Liver (tissue), 9 donors: ENCODE data around the gene IKBKE. TPM values are rescaled to one million over a fixed set of nuclear protein-coding genes. Genes with fewer than 3 reads are reported as not detected.

ENCODE experiments used
- DNase-seq: peaks from one replicate; pipeline ENCODE4 v3.0.0-alpha.2; 2017; ENCODE audit warnings: low spot score
- H3K27ac ChIP-seq, 2 donors: one replicate each; pipeline ENCODE4 v1.7.0; 2013; ENCODE audit warnings: inconsistent platforms in 2 of 2, low read length in 2 of 2, control low read depth in 1 of 2, low read depth in 1 of 2, mild to moderate bottlenecking in 1 of 2
- H3K27me3 ChIP-seq, 4 donors: one replicate each; pipeline versions ENCODE4 v1.6.1 to v1.7.0; 2013; ENCODE audit warnings: low read length in 3 of 4, inconsistent platforms in 1 of 4, mild to moderate bottlenecking in 1 of 4, moderate library complexity in 1 of 4; ENCODE audit not compliant: control insufficient read depth in 4 of 4, insufficient read depth in 4 of 4
- H3K36me3 ChIP-seq, 4 donors: one replicate each; pipeline versions ENCODE4 v1.6.1 to v1.7.0; 2013; ENCODE audit warnings: low read length in 3 of 4, mild to moderate bottlenecking in 3 of 4, low read depth in 1 of 4, moderate library complexity in 1 of 4; ENCODE audit not compliant: control insufficient read depth in 4 of 4, insufficient read depth in 3 of 4
- H3K4me1 ChIP-seq, 4 donors: one replicate each; pipeline versions ENCODE4 v1.6.1 to v1.7.0; 2013; ENCODE audit warnings: low read length in 3 of 4, mild to moderate bottlenecking in 3 of 4, moderate library complexity in 1 of 4; ENCODE audit not compliant: control insufficient read depth in 4 of 4, insufficient read depth in 4 of 4
- H3K4me3 ChIP-seq, 3 donors: one replicate each; pipeline versions ENCODE4 v1.6.1 to v1.7.0; 2013; ENCODE audit warnings: low read length in 3 of 3, control low read depth in 1 of 3, low read depth in 1 of 3, mild to moderate bottlenecking in 1 of 3
- H3K9ac ChIP-seq, 2 donors: one replicate each; pipeline ENCODE4 v1.7.0; 2013; ENCODE audit warnings: low read length in 2 of 2, mild to moderate bottlenecking in 2 of 2, moderate library complexity in 2 of 2, control low read depth in 1 of 2, low read depth in 1 of 2
- H3K9me3 ChIP-seq, 4 donors: one replicate each; pipeline versions ENCODE4 v1.6.1 to v1.7.0; 2013; ENCODE audit warnings: low read length in 3 of 4; ENCODE audit not compliant: control insufficient read depth in 4 of 4
- ATF3 ChIP-seq: IDR thresholded peaks from 2 replicates; pipeline ENCODE4 v1.6.1; 2016; ENCODE audit warnings: antibody characterized with exemption
- EGR1 ChIP-seq, 2 donors: IDR thresholded peaks; 2 replicates each; pipeline ENCODE4 v1.6.1; 2016 to 2018; ENCODE audit warnings: antibody characterized with exemption in 2 of 2, low read depth in 2 of 2
- FOXA1 ChIP-seq: IDR thresholded peaks from 2 replicates; pipeline ENCODE4 v1.6.1; 2016; ENCODE audit warnings: antibody characterized with exemption
- FOXA2 ChIP-seq: IDR thresholded peaks from 2 replicates; pipeline ENCODE4 v1.6.1; 2016; ENCODE audit warnings: antibody characterized with exemption
- GABPA ChIP-seq, 2 donors: IDR thresholded peaks in 1 of 2; conservative IDR thresholded peaks in 1 of 2; 2 replicates each; pipeline ENCODE4 v1.6.1; 2016; ENCODE audit warnings: antibody characterized with exemption in 2 of 2, mild to moderate bottlenecking in 1 of 2, moderate library complexity in 1 of 2
- HNF4A ChIP-seq, 2 donors: conservative IDR thresholded peaks; 2 replicates each; pipeline ENCODE4 v1.6.1; 2016; ENCODE audit warnings: antibody characterized with exemption in 2 of 2, mild to moderate bottlenecking in 2 of 2
- HNF4G ChIP-seq: IDR thresholded peaks from 2 replicates; pipeline ENCODE4 v1.6.1; 2016; ENCODE audit warnings: antibody characterized with exemption
- JUND ChIP-seq, 2 donors: IDR thresholded peaks; 2 replicates each; pipeline ENCODE4 v1.6.1; 2016; ENCODE audit warnings: antibody characterized with exemption in 2 of 2
- MAX ChIP-seq: IDR thresholded peaks from 2 replicates; pipeline ENCODE4 v1.6.1; 2016; ENCODE audit warnings: antibody characterized with exemption
- NR2F2 ChIP-seq: IDR thresholded peaks from 2 replicates; pipeline ENCODE4 v1.6.1; 2016; ENCODE audit warnings: antibody characterized with exemption
- RAD21 ChIP-seq, 2 donors: IDR thresholded peaks; 2 replicates each; pipeline ENCODE4 v1.6.1; 2016; ENCODE audit warnings: antibody characterized with exemption in 2 of 2, mild to moderate bottlenecking in 2 of 2
- REST ChIP-seq: IDR thresholded peaks from 2 replicates; pipeline ENCODE4 v1.6.1; 2016; ENCODE audit warnings: antibody characterized with exemption, mild to moderate bottlenecking
- RXRA ChIP-seq, 2 donors: IDR thresholded peaks; 2 replicates each; pipeline ENCODE4 v1.6.1; 2017 to 2018; ENCODE audit warnings: antibody characterized with exemption in 2 of 2, mild to moderate bottlenecking in 1 of 2
- SP1 ChIP-seq: IDR thresholded peaks from 2 replicates; pipeline ENCODE4 v1.6.1; 2018; ENCODE audit warnings: antibody characterized with exemption, mild to moderate bottlenecking
- TAF1 ChIP-seq: conservative IDR thresholded peaks from 2 replicates; pipeline ENCODE4 v1.6.1; 2016; ENCODE audit warnings: antibody characterized with exemption, mild to moderate bottlenecking
- YY1 ChIP-seq: IDR thresholded peaks from 2 replicates; pipeline ENCODE4 v1.6.1; 2016; ENCODE audit warnings: antibody characterized with exemption, mild to moderate bottlenecking
- ZBTB33 ChIP-seq: IDR thresholded peaks from 2 replicates; pipeline ENCODE4 v1.6.1; 2016; ENCODE audit warnings: antibody characterized with exemption
- WGBS: extraction: QIAGEN DNeasy Blood & Tissue Kit; methylation state at CpG from one replicate; pipeline ENCODE4 v1.1.7; 2013; 5-methylcytosine and 5-hydroxymethylcytosine counted together
- polyA plus RNA-seq, 2 donors: library from polyadenylated mRNA; stranded (reverse) in 1 of 2; unstranded in 1 of 2; fragments of 200-250 nt in 1 of 2; fragments of >200 nt in 1 of 2; fragmentation: Nextera tagmentation in 1 of 2; extraction: Ambion mirVana in 1 of 2; gene quantifications; one replicate each; pipeline versions ENCODE4 v1.2.1 to v1.2.3, GENCODE V29; 2013 to 2015
- total RNA-seq, 2 donors: library from RNA; depleted of rRNA; stranded (reverse); fragments of >200 nt; gene quantifications; one replicate each; pipeline ENCODE4 v1.2.3, GENCODE V29; 2014
- TF ChIP-seq, protein P1 (sequence below): fragments of 150-350 bp; IDR thresholded peaks from 2 replicates; pipeline ENCODE4 v1.5.1; 2017; ENCODE audit warnings: improper control_type of control experiment, low read depth, low read length; ENCODE audit not compliant: missing input control
- donor health status: healthy.
- donor health status: healthy.
- donor health status: healthy.
- donor health status: healthy.
- donor health status: healthy.

IKBKE gene
- total and polyA plus RNA-seq, 4 donors: 0.81 to 3.9 (median 1.5) TPM

- Histone ChIP-seq H3K27me3 (no peaks in the 10 kb centered on the region), H3K27ac (no peak overlapping the region), H3K36me3 (peaks cover 0 to 4% (median 0%) of the 10 kb centered on the region in 4 donors), H3K4me3 (no peak overlapping the region), H3K4me1 (peaks cover 0 to 7% (median 2%) of the 10 kb centered on the region in 4 donors), H3K9ac (no peak overlapping the region), H3K9me3 (no peaks in the 10 kb centered on the region)
- DNase-seq: no peak
- no peak for TF ChIP-seq HNF4G
- TF ChIP-seq HNF4A (conservative IDR thresholded peaks at IDR 0.05): no peak
- no peak for TF ChIP-seq YY1
- TF ChIP-seq MAX: no peak
- TF ChIP-seq FOXA2: no peak
- TF ChIP-seq TAF1: no peak
- no peak for TF ChIP-seq EGR1 (IDR thresholded peaks at IDR 0.05; ENCODE audit: low read depth in 2 of 2)
- no peak for TF ChIP-seq ZBTB33
- TF ChIP-seq NR2F2: no peak
- TF ChIP-seq JUND (IDR thresholded peaks at IDR 0.05): no peak
- no peak for TF ChIP-seq REST
- TF ChIP-seq ATF3: no peak
- TF ChIP-seq FOXA1: no peak
- TF ChIP-seq, protein P1, sequence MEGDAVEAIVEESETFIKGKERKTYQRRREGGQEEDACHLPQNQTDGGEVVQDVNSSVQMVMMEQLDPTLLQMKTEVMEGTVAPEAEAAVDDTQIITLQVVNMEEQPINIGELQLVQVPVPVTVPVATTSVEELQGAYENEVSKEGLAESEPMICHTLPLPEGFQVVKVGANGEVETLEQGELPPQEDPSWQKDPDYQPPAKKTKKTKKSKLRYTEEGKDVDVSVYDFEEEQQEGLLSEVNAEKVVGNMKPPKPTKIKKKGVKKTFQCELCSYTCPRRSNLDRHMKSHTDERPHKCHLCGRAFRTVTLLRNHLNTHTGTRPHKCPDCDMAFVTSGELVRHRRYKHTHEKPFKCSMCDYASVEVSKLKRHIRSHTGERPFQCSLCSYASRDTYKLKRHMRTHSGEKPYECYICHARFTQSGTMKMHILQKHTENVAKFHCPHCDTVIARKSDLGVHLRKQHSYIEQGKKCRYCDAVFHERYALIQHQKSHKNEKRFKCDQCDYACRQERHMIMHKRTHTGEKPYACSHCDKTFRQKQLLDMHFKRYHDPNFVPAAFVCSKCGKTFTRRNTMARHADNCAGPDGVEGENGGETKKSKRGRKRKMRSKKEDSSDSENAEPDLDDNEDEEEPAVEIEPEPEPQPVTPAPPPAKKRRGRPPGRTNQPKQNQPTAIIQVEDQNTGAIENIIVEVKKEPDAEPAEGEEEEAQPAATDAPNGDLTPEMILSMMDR: no peak
- TF ChIP-seq RXRA (IDR thresholded peaks at IDR 0.05): no peak
- no peak for TF ChIP-seq SP1
- TF ChIP-seq RAD21 (IDR thresholded peaks at IDR 0.05): no peak
- TF ChIP-seq GABPA (IDR thresholded peaks at IDR 0.05 in 1 of 2, conservative IDR thresholded peaks at IDR 0.05 in 1 of 2): no peak
- 94% methylated on average over 17 of the region's 17 CpGs for WGBS
Observed at GRCh38 chr1:206476058-206476457, 5.8 kb downstream of the IKBKE start.
